Activated CD4-positive, CD25-positive, alpha-beta regulatory T cell treated with anti-CD3 and anti-CD28 coated beads, Interleukin-2, amount 50 U/mL, for 16 hours (primary cell): Measurements from ENCODE around the gene RPS27L.
"Not testable (repeated sequence)": the region's sequence is repeated elsewhere in the genome, so short reads cannot be mapped to it uniquely, and the experiment has no call there.

ENCODE experiments used
- DNase-seq: peaks from one replicate; pipeline ENCODE4 v3.0.0-alpha.2; 2020; ENCODE audit warnings: low read depth, low spot score

Gene RPS27L

DNA sequence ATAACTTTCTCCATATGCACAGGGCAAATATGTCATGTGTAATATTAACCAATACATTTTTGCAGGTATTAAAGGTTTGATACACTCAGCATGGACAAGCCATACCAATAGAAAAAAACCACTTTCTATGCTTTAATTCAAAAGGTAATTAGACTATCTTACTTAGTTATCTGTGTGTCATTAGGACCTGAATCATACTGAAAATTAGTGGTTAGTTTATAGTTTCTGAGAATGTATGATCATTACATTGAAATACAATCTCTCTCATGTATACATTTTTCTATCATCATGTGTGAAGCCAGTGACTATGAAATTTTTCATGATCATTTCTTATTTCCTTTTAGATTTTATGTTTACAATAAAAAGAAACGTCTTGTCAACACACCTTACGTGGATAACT is 16.3 kb downstream of the RPS27L start:
- no peak for DNase-seq

DNA sequence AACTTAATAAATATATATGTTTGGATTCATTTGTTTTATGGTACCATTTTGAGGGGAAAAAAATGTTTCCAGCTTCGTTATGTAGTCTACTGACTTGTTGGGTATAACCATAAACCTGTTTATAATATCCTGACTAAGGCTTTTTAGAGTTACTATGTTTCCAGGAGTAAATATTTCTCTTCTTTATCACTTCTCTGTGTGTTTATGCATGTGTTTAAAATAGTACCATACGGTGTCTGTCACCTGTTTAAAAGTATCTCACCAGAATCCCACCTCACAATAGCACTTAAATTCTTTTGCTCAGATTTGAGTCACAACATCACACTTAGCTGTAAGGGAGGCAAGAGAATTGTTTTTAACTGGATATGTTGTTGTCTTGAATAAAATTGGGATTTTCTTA is 20.5 kb downstream of the RPS27L start:
- no peak for DNase-seq

GRCh38 chr15:63135804-63136203 is 21.5 kb downstream of the RPS27L start:
- no peak for DNase-seq

- no peak for DNase-seq
Measured at GRCh38 chr15:63135281-63135680, 22.0 kb downstream of the RPS27L start.

DNA sequence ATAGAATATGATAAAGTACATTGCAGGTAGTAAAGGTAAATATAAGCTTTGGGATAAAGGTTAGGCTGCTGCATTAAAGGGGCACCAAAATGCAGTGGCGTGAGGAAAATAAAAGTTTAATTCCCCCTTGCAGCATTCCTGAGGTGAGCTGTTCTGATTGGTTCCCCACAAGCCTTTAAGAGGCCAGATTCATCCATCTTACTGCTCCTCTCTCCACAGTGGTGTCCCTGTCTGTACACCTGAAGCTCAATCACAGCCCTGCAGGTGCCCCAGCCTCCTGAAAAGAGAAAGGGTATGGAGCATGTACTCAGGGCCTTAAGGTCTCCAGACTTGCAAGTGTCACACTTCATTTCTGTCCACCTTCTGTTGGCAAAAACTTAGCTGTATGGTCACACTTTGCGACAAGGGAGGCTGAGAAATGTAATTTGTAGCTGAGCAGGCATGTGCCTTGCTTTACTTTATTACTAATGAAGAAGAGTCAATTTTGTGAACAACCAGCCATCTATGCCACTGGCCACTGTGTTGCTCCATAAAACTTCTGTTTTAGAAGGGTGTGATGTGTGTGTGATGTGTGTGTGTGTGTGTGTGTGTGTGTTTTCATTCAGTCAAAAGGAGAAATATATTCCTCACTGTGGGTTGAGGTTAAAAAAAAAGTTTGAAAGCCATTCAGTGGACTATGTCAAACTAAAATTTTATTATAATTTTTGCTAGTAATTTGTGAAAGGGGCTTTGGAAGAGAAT is 22.9 kb downstream of the RPS27L start:
- no peak for DNase-seq

GRCh38 chr15:63133786-63134185 is 23.5 kb downstream of the RPS27L start:
- DNase-seq: no peak

- DNase-seq: no peak
Measured at GRCh38 chr15:63126726-63127125, 30.6 kb downstream of the RPS27L start.

- no peak for DNase-seq
Measured at GRCh38 chr15:63124506-63124905, 32.8 kb downstream of the RPS27L start.

DNA sequence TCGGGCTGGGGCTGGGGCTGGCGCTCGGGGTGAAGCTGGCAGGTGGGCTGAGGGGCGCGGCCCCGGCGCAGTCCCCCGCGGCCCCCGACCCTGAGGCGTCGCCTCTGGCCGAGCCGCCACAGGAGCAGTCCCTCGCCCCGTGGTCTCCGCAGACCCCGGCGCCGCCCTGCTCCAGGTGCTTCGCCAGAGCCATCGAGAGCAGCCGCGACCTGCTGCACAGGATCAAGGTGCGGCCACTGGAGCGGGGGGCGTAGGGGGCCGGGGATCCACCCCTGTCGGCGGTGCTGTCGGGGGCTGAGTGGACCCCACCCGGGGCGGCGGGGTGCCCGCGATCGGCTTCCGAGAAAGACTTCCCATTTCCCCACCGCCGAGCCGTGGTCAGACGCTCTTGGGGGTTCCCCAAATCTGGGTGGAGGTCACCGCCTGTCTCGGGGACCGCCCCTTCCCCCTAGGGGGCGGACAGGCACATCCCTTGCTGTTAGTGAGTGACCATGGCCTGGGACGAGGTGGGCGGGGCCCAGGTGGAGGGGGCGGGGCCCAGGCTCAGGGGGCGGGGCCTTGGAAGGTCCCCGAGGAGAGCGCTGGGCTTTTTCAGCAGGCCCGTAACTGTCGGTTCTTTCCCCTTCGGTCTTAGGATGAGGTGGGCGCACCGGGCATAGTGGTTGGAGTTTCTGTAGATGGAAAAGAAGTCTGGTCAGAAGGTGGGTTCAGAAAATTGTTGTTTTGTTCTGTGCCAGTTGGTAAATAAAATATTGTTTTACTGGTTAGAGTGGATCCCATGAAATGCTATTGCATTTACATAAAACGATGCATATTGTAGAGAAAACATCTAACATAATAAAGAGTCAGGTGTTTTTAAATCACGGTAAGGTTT is 35.0 kb downstream of the RPS27L start:
- DNase-seq: peak; percentile 39

GRCh38 chr15:63121382-63122001 is 35.8 kb downstream of the RPS27L start, which contains the start of gene LACTB:
Gene LACTB (plus strand): TSS chr15:63121861. CDS start chr15:63121872, 11 bp downstream.
- DNase-seq: peak; percentile 58

- DNase-seq: no peak
Measured at GRCh38 chr15:63118854-63119253, 38.4 kb downstream of the RPS27L start.

GRCh38 chr15:63114465-63114864 is 42.8 kb downstream of the RPS27L start:
- DNase-seq: no peak

DNA sequence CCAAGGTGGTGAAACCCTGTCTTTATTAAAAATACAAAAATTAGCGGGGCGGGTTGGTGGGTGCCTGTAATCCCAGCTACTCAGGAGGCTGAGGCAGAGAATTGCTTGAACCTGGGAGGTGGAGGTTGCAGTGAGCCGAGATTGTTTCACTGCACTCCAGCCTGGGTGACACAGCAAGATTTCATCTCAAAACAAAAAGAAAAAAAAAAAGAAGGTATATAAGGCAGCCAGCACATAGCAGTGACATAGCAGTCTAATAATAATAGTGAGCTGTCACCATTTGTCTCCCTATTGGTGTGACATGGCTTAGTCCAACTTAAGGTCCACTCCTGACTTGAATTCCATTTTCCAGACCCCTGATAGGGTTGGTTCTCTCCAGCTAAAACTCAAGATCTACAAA is 44.4 kb downstream of the RPS27L start:
- DNase-seq: no peak

DNA sequence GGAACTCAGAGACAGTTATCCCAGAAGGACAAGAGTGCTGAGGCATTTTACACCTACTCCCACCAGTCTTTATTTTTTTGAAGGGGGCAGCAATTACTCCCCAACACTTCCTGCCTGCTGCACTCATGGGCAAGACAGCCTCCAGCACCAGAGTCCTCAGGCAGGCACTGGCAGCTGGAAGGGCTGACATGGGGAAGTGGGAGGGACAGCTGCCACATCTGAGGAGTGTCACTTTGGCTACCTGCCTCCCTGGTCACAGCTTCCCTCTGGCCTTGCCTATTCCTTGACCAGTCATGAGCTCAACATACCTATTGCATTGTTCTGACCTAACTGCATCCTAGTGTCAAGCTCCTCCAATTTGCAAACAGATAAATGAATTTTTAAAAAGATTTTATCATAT is 45.8 kb downstream of the RPS27L start:
- DNase-seq: no peak

GRCh38 chr15:63110428-63111026 is 46.8 kb downstream of the RPS27L start:
- no peak for DNase-seq

- no peak for DNase-seq
Measured at GRCh38 chr15:63109920-63110319, 47.4 kb downstream of the RPS27L start.

- no peak for DNase-seq
Measured at GRCh38 chr15:63109498-63109897, 47.8 kb downstream of the RPS27L start.

- DNase-seq: no peak
Measured at GRCh38 chr15:63107895-63108546, 49.3 kb downstream of the RPS27L start.

- DNase-seq: not testable (repeated sequence)
Measured at GRCh38 chr15:63105354-63105753, 51.9 kb downstream of the RPS27L start.

- DNase-seq: no peak
Measured at GRCh38 chr15:63104727-63105126, 52.5 kb downstream of the RPS27L start.

GRCh38 chr15:63103416-63103815 is 53.9 kb downstream of the RPS27L start:
- DNase-seq: no peak
